ENCODE measurements around the gene GRIK1.

DNA sequence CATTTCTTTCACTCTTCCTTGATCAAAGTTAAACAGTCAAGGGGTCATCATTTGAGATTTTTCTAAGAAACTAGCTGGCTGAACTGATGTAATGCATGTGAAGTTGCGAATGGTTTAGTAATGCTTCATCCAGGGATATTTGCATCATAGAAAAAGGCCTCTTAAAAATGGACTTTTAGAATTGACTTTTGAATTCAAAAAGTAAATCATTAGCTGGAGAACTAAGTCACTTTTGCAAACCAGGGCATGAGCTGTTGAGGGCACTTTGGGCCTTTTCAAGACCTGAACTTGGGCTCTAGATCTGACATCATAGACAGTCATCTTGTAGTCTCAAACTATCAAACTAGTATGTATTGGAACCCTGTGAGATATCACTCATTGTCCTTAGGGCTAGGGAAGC, 85.0 kb downstream of the GRIK1 start:
- TF ChIP-seq CTCF (IDR thresholded peaks at IDR 0.05; ENCODE audit: low read length): no peak
- TF ChIP-seq EZH2 (IDR thresholded peaks at IDR 0.05; ENCODE audit: borderline replicate concordance, low read length): no peak
